Chondrocyte (in vitro differentiated cells): ENCODE data around the gene CACNA1C. TPM values are rescaled to one million over a fixed set of nuclear protein-coding genes. Genes with fewer than 3 reads are reported as not detected.

Source experiments
- DNase-seq: peaks from one replicate; pipeline ENCODE4 v3.0.0; 2021; ENCODE audit warnings: mixed read lengths, low spot score
- H3K27ac Mint-ChIP-seq: one replicate; pipeline ENCODE4 v1.8.0; 2021; ENCODE audit warnings: mild to moderate bottlenecking, moderate library complexity, mixed read lengths; ENCODE audit not compliant: unreplicated experiment
- H3K27me3 Mint-ChIP-seq: 2 replicates; pipeline ENCODE4 v1.8.0; 2021; ENCODE audit warnings: low read depth, mixed read lengths
- H3K36me3 Mint-ChIP-seq: 2 replicates; pipeline ENCODE4 v1.8.0; 2021; ENCODE audit warnings: low read depth, mixed read lengths
- H3K4me1 Mint-ChIP-seq: 2 replicates; pipeline ENCODE4 v1.8.0; 2021; ENCODE audit warnings: low read depth, mild to moderate bottlenecking, mixed read lengths
- H3K4me3 Mint-ChIP-seq: one replicate; pipeline ENCODE4 v1.8.0; 2021; ENCODE audit warnings: mild to moderate bottlenecking, moderate library complexity, mixed read lengths; ENCODE audit not compliant: unreplicated experiment
- H3K9me3 Mint-ChIP-seq: 2 replicates; pipeline ENCODE4 v1.8.0; 2021; ENCODE audit warnings: low read depth, mixed read lengths
- CTCF ChIP-seq: fragments of 200-600 bp; sonication (generic); IDR thresholded peaks from 2 replicates; pipeline ENCODE4 v1.5.0; 2021; ENCODE audit warnings: antibody characterized with exemption, mild to moderate bottlenecking, moderate library complexity
- total RNA-seq: library from RNA; stranded (reverse); gene quantifications from 3 replicates; pipeline ENCODE4 v1.2.1, GENCODE V29; 2021

CACNA1C gene
- total RNA-seq, 1 donor from 2014 or later = 27.0 TPM

GRCh38 chr12:2586156-2587038 is 533.6 kb downstream of the CACNA1C start:
- Mint-ChIP-seq H3K4me3 (no peak overlapping the region), H3K36me3 (peaks cover 37% of the 10 kb centered on the region), H3K27me3 (no peaks in the 10 kb centered on the region), H3K9me3 (peaks cover 3% of the 10 kb centered on the region), H3K27ac (peak overlapping the region; percentile 51), H3K4me1 (peaks cover 17% of the 10 kb centered on the region)
- no peak for TF ChIP-seq CTCF
- no peak for DNase-seq

DNA sequence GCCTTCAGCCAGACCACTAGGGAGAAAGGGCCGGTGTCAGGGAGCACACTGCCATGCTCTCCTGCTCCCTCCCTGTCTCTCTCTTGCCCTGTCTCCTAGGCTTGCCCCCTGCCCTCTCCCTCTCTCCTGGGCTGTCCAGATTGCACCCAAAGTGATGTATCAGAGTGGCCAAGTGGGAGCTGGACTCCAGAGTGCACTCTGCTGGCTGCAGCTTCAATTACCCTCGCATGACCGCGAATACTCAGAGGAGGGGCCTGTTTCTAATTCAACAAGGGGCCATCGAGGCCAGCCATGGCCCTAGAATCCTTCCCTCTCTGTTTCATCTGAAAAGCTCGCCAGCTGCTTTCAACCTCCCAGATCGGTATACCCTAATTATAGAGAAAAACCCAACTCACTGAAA is 535.6 kb downstream of the CACNA1C start:
- Mint-ChIP-seq H3K27me3 (no peaks in the 10 kb centered on the region), H3K36me3 (peaks cover 54% of the 10 kb centered on the region), H3K27ac (no peak overlapping the region), H3K4me3 (no peak overlapping the region), H3K9me3 (peaks cover 17% of the 10 kb centered on the region), H3K4me1 (peaks cover 10% of the 10 kb centered on the region)
- no peak for DNase-seq
- no peak for TF ChIP-seq CTCF

GRCh38 chr12:2589381-2589780 is 536.6 kb downstream of the CACNA1C start:
- Mint-ChIP-seq H3K9me3 (peaks cover 27% of the 10 kb centered on the region), H3K4me3 (no peak overlapping the region), H3K27ac (no peak overlapping the region), H3K4me1 (peaks cover 10% of the 10 kb centered on the region), H3K27me3 (no peaks in the 10 kb centered on the region), H3K36me3 (peaks cover 64% of the 10 kb centered on the region)
- no peak for DNase-seq
- TF ChIP-seq CTCF = no peak

DNA sequence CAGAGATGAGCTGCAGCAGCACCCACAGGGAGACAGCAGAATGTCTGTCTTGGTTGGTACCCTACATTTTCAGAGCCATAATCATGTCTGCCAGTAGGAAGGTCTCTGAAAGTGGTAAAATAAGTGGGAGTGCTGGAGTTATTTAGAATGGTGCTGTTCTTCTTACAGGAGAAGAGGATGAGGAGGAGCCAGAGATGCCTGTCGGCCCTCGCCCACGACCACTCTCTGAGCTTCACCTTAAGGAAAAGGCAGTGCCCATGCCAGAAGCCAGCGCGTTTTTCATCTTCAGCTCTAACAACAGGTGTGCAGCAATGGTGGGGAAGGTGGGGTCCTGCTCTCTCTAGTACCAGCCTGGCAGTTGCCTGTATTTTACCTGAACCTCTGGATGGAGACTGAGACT is 540.3 kb downstream of the CACNA1C start:
- peaks cover 72% of the 10 kb centered on the region for H3K36me3 Mint-ChIP-seq
- no peak for DNase-seq
- no peak overlapping the region for H3K27ac Mint-ChIP-seq
- no peak overlapping the region for H3K4me3 Mint-ChIP-seq
- TF ChIP-seq CTCF = no peak
- H3K27me3 Mint-ChIP-seq = no peaks in the 10 kb centered on the region
- H3K9me3 Mint-ChIP-seq = peaks cover 33% of the 10 kb centered on the region
- no peaks in the 10 kb centered on the region for H3K4me1 Mint-ChIP-seq

DNA sequence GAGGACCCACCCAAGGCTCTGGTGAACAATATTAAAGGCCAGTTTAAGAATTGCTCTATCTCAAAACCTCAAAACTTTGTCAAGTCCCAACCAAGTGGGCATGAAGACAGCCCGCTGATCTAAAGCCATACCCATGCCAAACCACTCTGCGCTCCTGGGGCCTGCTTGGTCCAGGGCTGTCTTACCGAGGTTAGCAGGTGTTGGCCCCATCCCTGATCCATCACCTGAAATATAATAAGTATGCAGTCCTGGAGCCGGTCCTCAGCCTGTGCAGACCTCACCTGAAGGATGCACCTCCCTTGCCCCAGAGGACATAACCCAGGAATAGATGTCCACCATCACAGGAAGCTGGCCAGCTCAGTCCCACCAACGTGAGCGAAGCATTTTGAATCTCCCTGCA is 543.7 kb downstream of the CACNA1C start:
- DNase-seq = no peak
- H3K9me3 Mint-ChIP-seq = peaks cover 30% of the 10 kb centered on the region
- H3K27ac Mint-ChIP-seq = no peak overlapping the region
- peaks cover 61% of the 10 kb centered on the region for H3K36me3 Mint-ChIP-seq
- H3K27me3 Mint-ChIP-seq = no peaks in the 10 kb centered on the region
- no peak overlapping the region for H3K4me3 Mint-ChIP-seq
- TF ChIP-seq CTCF = no peak
- H3K4me1 Mint-ChIP-seq = no peaks in the 10 kb centered on the region
